Measurements from ENCODE around the gene CFAP298. TPM values are rescaled to one million over a fixed set of nuclear protein-coding genes. Genes with fewer than 3 reads are reported as not detected.

CFAP298 gene
- polyA plus RNA-seq, 1 of the 3 experiments (the other 2 are of a cell fraction): 57.8 TPM

GRCh38 chr21:32593690-32594089 is 18.5 kb downstream of the CFAP298 start:
- no peak overlapping the region for H3K9ac ChIP-seq
- no peaks in the 10 kb centered on the region for H4K20me1 ChIP-seq (ENCODE audit: insufficient read depth)
- ChIA-PET POLR2A (no interaction called here), CTCF (interaction anchor here (1.2 to 1.3 kb wide), 2 partner anchors 24 to 190 kb away, joined by 4 read pairs; no protein-coding TSS in a partner anchor)
- peaks cover 12% of the 10 kb centered on the region for H3F3A ChIP-seq (replicated peaks; ENCODE audit: insufficient read depth)
- DNase-seq: no peak
- H3K9me2 ChIP-seq: no peaks in the 10 kb centered on the region
- H3K27ac ChIP-seq (ENCODE audit: low read depth in 2 of 2, low read length in 1 of 2): no peak overlapping the region
- no peak overlapping the region for H3K4me2 ChIP-seq
- H3K4me3 ChIP-seq (ENCODE audit: low read depth in 2 of 2, low read length in 1 of 2): no peak overlapping the region
- no peaks in the 10 kb centered on the region for H3K9me3 ChIP-seq
- no peaks in the 10 kb centered on the region for H3K27me3 ChIP-seq (ENCODE audit: insufficient read depth)
- 84% methylated on average over 7 of the region's 8 CpGs for WGBS (ENCODE audit: low lambda C conversion rate)
- peaks cover 0 to 3% of the 10 kb centered on the region in 2 experiments; a peak in 1 of 4 replicates for H3K4me1 ChIP-seq (ENCODE audit: control insufficient read depth in 1 of 2, insufficient read depth in 2 of 2, low read depth in 1 of 2, low read length in 1 of 2)
- TF ChIP-seq FOXJ3 (CRISPR knock-in tag; IDR thresholded peaks at IDR 0.05) (no peak), FOXM1 (IDR thresholded peaks at IDR 0.05; ENCODE audit: low read depth) (no peak), POLR2AphosphoS5 (IDR thresholded peaks at IDR 0.05; ENCODE audit: low read depth, low read length) (no peak), MAX (IDR thresholded peaks at IDR 0.05; ENCODE audit: low read depth) (no peak)
- H3K36me3 ChIP-seq (replicated peaks in 1 of 2; ENCODE audit: control insufficient read depth in 1 of 2, insufficient read depth in 2 of 2, low read length in 1 of 2): peaks cover 0 to 5% of the 10 kb centered on the region in 2 experiments
- H3K79me2 ChIP-seq (ENCODE audit: insufficient read depth): no peaks in the 10 kb centered on the region
- H2AFZ ChIP-seq (ENCODE audit: low read depth): no peak overlapping the region

- no peak overlapping the region for H3K4me2 ChIP-seq
- no peaks in the 10 kb centered on the region for H3K27me3 ChIP-seq (ENCODE audit: insufficient read depth)
- H3K4me1 ChIP-seq (ENCODE audit: control insufficient read depth in 1 of 2, insufficient read depth in 2 of 2, low read depth in 1 of 2, low read length in 1 of 2): peaks cover 0 to 3% of the 10 kb centered on the region in 2 experiments; a peak in 1 of 4 replicates
- WGBS (ENCODE audit: low lambda C conversion rate): 87% methylated on average over 9 of the region's 10 CpGs
- H3K27ac ChIP-seq (ENCODE audit: low read depth in 2 of 2, low read length in 1 of 2): no peak overlapping the region
- ChIA-PET CTCF (interaction anchor here (1.2 to 1.3 kb wide), 2 partner anchors 23 to 190 kb away, joined by 4 read pairs; no protein-coding TSS in a partner anchor), POLR2A (no interaction called here)
- H3K79me2 ChIP-seq (ENCODE audit: insufficient read depth): no peaks in the 10 kb centered on the region
- H3K4me3 ChIP-seq (ENCODE audit: low read depth in 2 of 2, low read length in 1 of 2): no peak overlapping the region
- peaks cover 12% of the 10 kb centered on the region for H3F3A ChIP-seq (replicated peaks; ENCODE audit: insufficient read depth)
- no peaks in the 10 kb centered on the region for H3K9me3 ChIP-seq
- DNase-seq: no peak
- TF ChIP-seq FOXM1 (IDR thresholded peaks at IDR 0.05; ENCODE audit: low read depth) (no peak), TEAD4 (IDR thresholded peaks at IDR 0.05; ENCODE audit: borderline replicate concordance, insufficient read depth) (no peak), MXI1 (IDR thresholded peaks at IDR 0.05; ENCODE audit: low read depth, low read length) (no peak), SMC3 (IDR thresholded peaks at IDR 0.05; ENCODE audit: low read depth, low read length) (no peak), RFX5 (IDR thresholded peaks at IDR 0.05; ENCODE audit: low read length) (no peak), MEF2A (IDR thresholded peaks at IDR 0.05; ENCODE audit: borderline replicate concordance, low read depth) (no peak), GABPA (IDR thresholded peaks at IDR 0.05; ENCODE audit: low read depth) (no peak), GATA2 (CRISPR knock-in tag; IDR thresholded peaks at IDR 0.05) (no peak), EZH2phosphoT487 (IDR thresholded peaks at IDR 0.05; ENCODE audit: borderline replicate concordance, low read depth) (no peak), EP300 (IDR thresholded peaks at IDR 0.05; ENCODE audit: borderline replicate concordance in 1 of 2, low read depth in 1 of 2, low read length in 1 of 2) (no peak), NRF1 (IDR thresholded peaks at IDR 0.05; ENCODE audit: low read depth, low read length) (no peak), MAX (IDR thresholded peaks at IDR 0.05; ENCODE audit: low read depth) (no peak), PBX3 (IDR thresholded peaks at IDR 0.05) (no peak), RXRA (IDR thresholded peaks at IDR 0.05; ENCODE audit: borderline replicate concordance, low read depth) (no peak), POLR2AphosphoS5 (IDR thresholded peaks at IDR 0.05; ENCODE audit: low read depth, low read length) (no peak), REST (IDR thresholded peaks at IDR 0.05; ENCODE audit: low read depth, low read length) (no peak), USF1 (IDR thresholded peaks at IDR 0.05; ENCODE audit: borderline replicate concordance, low read depth) (no peak)
- H2AFZ ChIP-seq (ENCODE audit: low read depth): no peak overlapping the region
- H3K9ac ChIP-seq: no peak overlapping the region
- H4K20me1 ChIP-seq (ENCODE audit: insufficient read depth): no peaks in the 10 kb centered on the region
- peaks cover 0 to 2% of the 10 kb centered on the region in 2 experiments for H3K36me3 ChIP-seq (replicated peaks in 1 of 2; ENCODE audit: control insufficient read depth in 1 of 2, insufficient read depth in 2 of 2, low read length in 1 of 2)
- no peaks in the 10 kb centered on the region for H3K9me2 ChIP-seq
These were observed 19.2 kb downstream of the CFAP298 start for GRCh38 chr21:32592929-32593502.

All from SK-N-SH (cell line).